Activated CD8-positive, alpha-beta memory T cell treated with anti-CD3 and anti-CD28 coated beads for 36 hours (primary cell): ENCODE data around the gene APLP1. TPM values are rescaled to one million over a fixed set of nuclear protein-coding genes. Genes with fewer than 3 reads are reported as not detected.
"Not testable (repeated sequence)": the region's sequence is repeated elsewhere in the genome, so short reads cannot be mapped to it uniquely, and the experiment has no call there.

Experiments used
- CTCF ChIA-PET: fragments of 350-600 bp; sonication (Branson Sonifier 250); formaldehyde crosslinking; loops from one replicate; lab custom pipeline; 2021; ENCODE audit warnings: antibody characterized with exemption; lab: Charles Lee
- POLR2A ChIA-PET: fragments of 350-600 bp; sonication (Branson Sonifier 250); formaldehyde crosslinking; loops from one replicate; lab custom pipeline; 2021; ENCODE audit warnings: antibody characterized with exemption; lab: Charles Lee
- total RNA-seq, 2 experiments: library from RNA; stranded (reverse); gene quantifications; one replicate each; pipeline ENCODE4 v1.2.3, GENCODE V29; 2021

The APLP1 gene
- total RNA-seq, 2 experiments from 2014 or later: 0.61 to 1.7 TPM

- ChIA-PET POLR2A (interaction anchor here (0.6 kb wide), 2 partner anchors 12 to 179 kb away, joined by 3 read pairs; no protein-coding TSS in a partner anchor), CTCF (interaction anchor here (0.5 to 0.9 kb wide), 2 partner anchors 23 to 33 kb away, joined by 3 read pairs; no protein-coding TSS in a partner anchor)
These were observed 29.5 kb downstream of the APLP1 start for GRCh38 chr19:35897706-35898451.

DNA sequence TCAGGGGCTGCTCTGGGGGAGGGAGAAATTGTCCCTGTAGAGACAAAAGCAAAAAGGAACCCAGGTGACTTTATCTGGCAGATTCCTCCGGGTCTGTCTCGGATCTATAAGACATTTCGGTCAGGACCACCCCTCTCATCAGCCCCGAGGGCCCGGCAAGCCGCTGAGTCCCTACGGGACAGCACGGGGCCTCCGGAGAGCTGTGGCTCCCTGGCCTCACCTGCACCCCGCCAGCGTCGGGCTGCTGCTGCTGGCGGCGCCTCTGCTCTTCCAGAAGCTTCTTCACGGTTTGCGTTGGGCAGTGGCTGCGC is 30.1 kb downstream of the APLP1 start:
- ChIA-PET POLR2A (interaction anchor here (0.6 kb wide), 3 partner anchors 12 to 180 kb away, joined by 3 to 4 read pairs (median 3); no protein-coding TSS in a partner anchor), CTCF (interaction anchor here (0.9 kb wide), 1 partner anchor 32 kb away, joined by 3 read pairs; no protein-coding TSS in a partner anchor)

GRCh38 chr19:35899547-35900214 is 31.3 kb downstream of the APLP1 start:
- POLR2A ChIA-PET: no interaction called here

GRCh38 chr19:35901055-35901644 is 32.8 kb downstream of the APLP1 start:
- POLR2A ChIA-PET: interaction anchor here (0.6 kb wide), 1 partner anchor 29 kb away, joined by 4 read pairs; no protein-coding TSS in a partner anchor
- CTCF ChIA-PET: interaction anchor here (1.0 to 1.6 kb wide), 2 partner anchors 30 to 157 kb away, joined by 5 to 6 read pairs; no protein-coding TSS in a partner anchor

More at GRCh38 chr19:35899547-35900214, 31.3 kb downstream of the APLP1 start:
- CTCF ChIA-PET: interaction anchor here (1.6 kb wide), 1 partner anchor 32 kb away, joined by 6 read pairs; no protein-coding TSS in a partner anchor

- ChIA-PET POLR2A (interaction anchor here (1.6 kb wide), 1 partner anchor 18 kb away, joined by 6 read pairs; no protein-coding TSS in a partner anchor), CTCF (interaction anchor here (1.3 to 1.5 kb wide), 2 partner anchors 10 to 12 kb away, joined by 4 to 5 read pairs; no protein-coding TSS in a partner anchor)
These were observed 33.7 kb downstream of the APLP1 start, which contains the start of gene HCST for GRCh38 chr19:35901854-35902661. TSS of gene HCST (plus strand) at chr19:35902529. CDS start at chr19:35902594, 65 bp downstream.

DNA sequence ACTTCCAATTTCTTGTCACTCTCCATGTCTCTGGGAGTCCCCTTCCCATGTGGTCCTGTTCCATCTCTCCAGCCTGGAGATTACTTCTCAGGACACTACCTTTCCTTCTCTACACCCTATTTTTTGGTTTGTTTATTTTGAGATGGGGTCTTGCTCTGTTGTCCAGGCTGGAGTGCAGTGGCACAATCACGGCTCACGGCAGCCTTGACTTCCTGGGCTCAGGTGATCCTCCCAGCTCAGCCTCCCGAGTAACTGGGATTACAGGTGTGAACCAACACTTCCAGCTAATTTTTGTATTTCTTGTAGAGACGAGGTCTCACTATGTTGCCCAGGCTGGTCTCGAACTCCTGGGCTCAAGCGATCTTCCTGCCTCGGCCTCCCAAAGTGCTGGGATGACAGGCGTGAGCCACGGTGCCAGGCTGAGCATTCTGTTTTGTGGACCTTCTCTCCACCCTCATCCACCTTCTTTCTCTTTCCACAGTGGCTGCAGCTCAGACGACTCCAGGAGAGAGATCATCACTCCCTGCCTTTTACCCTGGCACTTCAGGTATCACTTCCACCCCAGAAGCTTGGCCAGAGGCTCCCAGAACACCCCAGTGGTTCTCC is 34.6 kb downstream of the APLP1 start:
- ChIA-PET POLR2A (interaction anchor here (1.6 kb wide), 1 partner anchor 19 kb away, joined by 6 read pairs; no protein-coding TSS in a partner anchor), CTCF (interaction anchor here (1.3 to 1.5 kb wide), 3 partner anchors 9 to 28 kb away, joined by 4 to 5 read pairs (median 4); no protein-coding TSS in a partner anchor)

DNA sequence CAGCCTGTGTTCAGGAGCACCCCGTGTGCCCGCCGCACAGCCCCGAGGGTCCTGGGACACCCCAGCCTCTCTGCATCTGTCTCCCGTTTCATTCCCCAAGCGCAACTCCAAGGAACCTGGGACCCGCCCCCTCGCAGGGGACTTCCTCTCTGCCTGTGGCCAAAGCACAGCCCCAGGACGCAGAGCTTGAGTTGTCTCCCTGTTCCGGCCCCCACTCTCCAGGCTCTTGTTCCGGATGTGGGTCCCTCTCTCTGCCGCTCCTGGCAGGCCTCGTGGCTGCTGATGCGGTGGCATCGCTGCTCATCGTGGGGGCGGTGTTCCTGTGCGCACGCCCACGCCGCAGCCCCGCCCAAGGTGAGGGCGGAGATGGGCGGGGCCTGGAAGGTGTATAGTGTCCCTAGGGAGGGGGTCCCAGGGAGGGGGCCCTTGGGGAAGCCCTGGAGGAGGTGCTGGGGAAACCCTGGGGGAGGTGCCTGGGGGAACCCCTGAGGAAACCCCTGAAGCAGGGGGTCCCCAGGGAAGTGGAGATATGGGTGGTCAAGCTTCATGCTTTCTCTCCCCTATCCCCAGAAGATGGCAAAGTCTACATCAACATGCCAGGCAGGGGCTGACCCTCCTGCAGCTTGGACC is 35.3 kb downstream of the APLP1 start:
- POLR2A ChIA-PET: interaction anchor here (1.6 kb wide), 1 partner anchor 20 kb away, joined by 6 read pairs; no protein-coding TSS in a partner anchor
- CTCF ChIA-PET: interaction anchor here (1.2 to 1.5 kb wide), 4 partner anchors 8 to 27 kb away, joined by 3 to 5 read pairs (median 4); no protein-coding TSS in a partner anchor

DNA sequence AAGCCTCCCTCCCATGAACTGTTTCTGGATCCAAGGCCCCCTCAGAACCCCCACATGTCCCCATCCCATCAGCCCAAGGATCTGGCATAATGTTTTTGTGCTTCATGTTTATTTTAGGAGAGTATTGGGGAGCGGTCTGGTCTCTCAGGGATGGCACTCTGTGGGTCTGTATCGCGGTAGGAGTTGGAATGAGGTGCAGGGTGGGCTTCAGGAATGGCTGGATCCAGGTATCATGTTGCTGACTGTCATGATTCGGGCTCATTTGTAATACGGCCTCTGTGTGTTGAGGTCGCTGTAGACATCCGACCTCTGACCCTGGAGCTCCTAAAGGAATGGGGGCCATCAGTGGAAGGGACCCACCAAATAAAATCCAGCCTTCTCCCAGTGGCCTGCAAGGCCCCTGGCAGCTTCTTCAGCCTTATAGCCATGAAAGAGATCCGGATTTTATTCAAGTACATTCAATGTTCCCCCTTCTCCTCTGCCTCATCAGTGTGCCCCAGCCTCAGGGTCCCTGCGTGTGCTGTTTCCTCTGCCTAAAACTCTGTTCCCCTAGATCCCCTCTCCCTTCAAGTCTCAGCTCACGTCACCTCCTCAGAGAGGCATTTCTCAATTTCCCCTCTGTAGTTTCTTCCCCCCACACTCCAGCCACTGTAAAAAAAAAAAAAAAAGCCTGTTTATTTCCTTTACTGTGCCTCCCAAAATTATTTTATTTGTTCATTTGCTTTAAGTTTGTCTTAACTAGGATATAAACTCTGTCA is 36.1 kb downstream of the APLP1 start:
- POLR2A ChIA-PET: interaction anchor here (0.5 to 0.8 kb wide), 2 partner anchors 26 to 1158 kb away, joined by 3 read pairs; no protein-coding TSS in a partner anchor
- CTCF ChIA-PET: interaction anchor here (0.5 to 1.2 kb wide), 2 partner anchors 21 to 23 kb away, joined by 3 read pairs; no protein-coding TSS in a partner anchor

DNA sequence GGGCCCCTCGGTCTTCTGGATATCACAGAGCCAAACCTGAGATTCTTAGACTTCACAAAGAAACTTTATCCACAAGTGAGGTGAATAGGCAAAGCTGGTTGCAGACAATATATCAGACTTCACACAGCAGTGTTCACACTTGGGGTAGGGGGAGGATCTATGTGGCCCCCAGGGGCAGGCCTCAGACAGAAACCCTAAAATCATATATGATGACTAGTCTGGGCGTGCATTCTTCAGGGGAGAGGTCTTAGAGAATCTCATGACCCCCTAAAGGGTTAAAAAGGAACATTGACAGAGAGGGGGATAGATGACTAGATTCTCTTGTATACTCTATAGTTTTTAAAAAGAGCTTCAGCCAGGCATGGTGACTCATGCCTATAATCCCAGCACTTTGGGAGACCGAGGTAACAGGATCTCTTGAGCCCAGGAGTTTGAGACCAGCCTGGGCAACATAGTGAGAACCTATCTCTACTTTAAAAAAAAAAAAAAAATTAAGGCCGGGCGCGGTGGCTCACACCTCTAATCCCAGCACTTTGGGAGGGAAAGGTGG is 36.9 kb downstream of the APLP1 start:
- CTCF ChIA-PET: interaction anchor here (0.7 to 0.8 kb wide), 2 partner anchors 27 to 192 kb away, joined by 3 read pairs; no protein-coding TSS in a partner anchor
- POLR2A ChIA-PET: interaction anchor here (0.5 to 0.9 kb wide), 3 partner anchors 25 to 1159 kb away, joined by 3 to 7 read pairs (median 3); no protein-coding TSS in a partner anchor

GRCh38 chr19:35907377-35907745 is 39.0 kb downstream of the APLP1 start:
- ChIA-PET POLR2A (no interaction called here), CTCF (no interaction called here)

GRCh38 chr19:35908010-35908441 is 39.7 kb downstream of the APLP1 start, which contains the start of gene TYROBP:
TSS of gene TYROBP (minus strand) at chr19:35908295. CDS start at chr19:35908228, 67 bp downstream.
- POLR2A ChIA-PET: interaction anchor here (0.7 kb wide), 1 partner anchor 29 kb away, joined by 3 read pairs; no protein-coding TSS in a partner anchor
- CTCF ChIA-PET: no interaction called here

GRCh38 chr19:35908973-35909683 is 40.8 kb downstream of the APLP1 start:
- POLR2A ChIA-PET: interaction anchor here (0.7 kb wide), 1 partner anchor 30 kb away, joined by 3 read pairs; no protein-coding TSS in a partner anchor
- CTCF ChIA-PET: no interaction called here

- CTCF ChIA-PET: no interaction called here
These were observed 41.3 kb downstream of the APLP1 start for GRCh38 chr19:35909684-35910035.

DNA sequence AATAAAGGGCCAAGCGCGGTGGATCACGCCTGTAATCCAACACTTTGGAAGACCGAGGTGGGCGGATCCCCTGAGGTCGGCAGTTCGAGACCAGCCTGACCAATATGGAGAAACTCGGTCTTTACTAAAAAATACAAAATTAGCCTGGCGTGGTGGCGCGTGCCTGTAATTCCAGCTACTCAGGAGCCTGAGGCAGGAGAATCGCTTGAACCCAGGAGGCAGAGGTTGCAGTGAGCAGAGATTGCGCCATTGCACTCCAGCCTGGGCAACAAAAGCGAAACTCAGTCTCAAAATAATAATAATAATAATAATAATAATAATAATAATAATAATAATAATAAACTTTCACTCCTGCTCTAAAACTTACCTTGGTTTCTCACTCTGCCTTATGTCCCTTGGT is 42.0 kb downstream of the APLP1 start:
- CTCF ChIA-PET, POLR2A ChIA-PET: not testable (repeated sequence)

More at GRCh38 chr19:35909684-35910035, 41.3 kb downstream of the APLP1 start:
- POLR2A ChIA-PET: no interaction called here

DNA sequence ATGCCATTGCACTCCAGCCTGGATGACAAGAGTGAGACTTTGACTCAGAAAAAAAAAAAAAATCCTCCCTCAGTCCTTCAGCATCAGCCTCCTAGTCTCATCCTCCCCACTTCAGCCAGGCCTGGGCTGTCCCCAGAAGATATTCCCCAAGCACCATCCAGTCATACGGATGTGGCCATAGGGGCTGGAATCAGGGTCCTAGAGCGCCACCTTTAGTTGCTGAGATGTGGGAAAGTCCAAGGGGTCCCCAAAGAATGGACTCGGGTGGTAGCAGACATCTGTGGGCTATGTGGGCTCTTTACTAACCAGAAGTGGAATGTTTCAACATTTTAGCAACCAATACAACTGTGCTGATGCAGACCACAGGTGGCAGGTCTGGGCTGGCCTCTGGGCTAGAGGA is 42.8 kb downstream of the APLP1 start:
- ChIA-PET CTCF (no interaction called here), POLR2A (no interaction called here)
